ENCODE results near the gene IL36G.

The IL36G gene

DNA sequence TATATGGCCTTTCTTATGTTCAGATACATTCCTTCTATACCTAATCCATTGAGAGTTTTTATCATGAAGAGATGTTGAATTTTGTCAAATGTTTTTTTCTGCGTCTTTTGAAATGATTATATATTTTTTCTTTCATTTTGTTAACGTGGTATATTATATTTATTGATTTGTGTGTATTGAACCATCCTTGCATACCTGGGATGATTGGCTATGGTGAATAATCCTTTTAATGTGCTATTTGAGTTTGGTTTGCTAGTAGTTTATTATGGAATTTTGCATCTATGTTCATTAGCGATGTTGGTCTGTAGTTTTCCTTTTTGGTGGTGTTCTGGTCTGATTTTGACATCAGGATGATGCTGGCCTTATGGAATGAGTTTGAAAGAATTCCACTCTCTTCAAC lies 11.8 kb downstream of the IL36G start:
- Histone ChIP-seq H3F3A (ENCODE audit: insufficient read depth, low read length) (peaks cover 3% of the 10 kb centered on the region), H3K9ac (ENCODE audit: low read length) (no peak overlapping the region), H3K27ac (ENCODE audit: low read length) (no peak overlapping the region), H3K9me2 (replicated peaks; ENCODE audit: insufficient read depth, low read length) (no peaks in the 10 kb centered on the region), H4K20me1 (ENCODE audit: insufficient read depth, low read length) (no peaks in the 10 kb centered on the region), H3K4me3 (ENCODE audit: low read length) (no peak overlapping the region), H3K4me2 (ENCODE audit: low read depth, low read length) (no peak overlapping the region), H3K27me3 (replicated peaks; ENCODE audit: insufficient read depth, low read length) (no peaks in the 10 kb centered on the region), H3K79me2 (ENCODE audit: low read length) (no peaks in the 10 kb centered on the region), H3K36me3 (replicated peaks; ENCODE audit: insufficient read depth, low read length) (no peaks in the 10 kb centered on the region), H2AFZ (ENCODE audit: low read length) (no peak overlapping the region), H3K9me3 (replicated peaks; ENCODE audit: insufficient read depth, low read length) (no peaks in the 10 kb centered on the region), H3K4me1 (ENCODE audit: low read length) (peaks cover 8% of the 10 kb centered on the region)
- DNase-seq, result no peak
- TF ChIP-seq, protein P1, sequence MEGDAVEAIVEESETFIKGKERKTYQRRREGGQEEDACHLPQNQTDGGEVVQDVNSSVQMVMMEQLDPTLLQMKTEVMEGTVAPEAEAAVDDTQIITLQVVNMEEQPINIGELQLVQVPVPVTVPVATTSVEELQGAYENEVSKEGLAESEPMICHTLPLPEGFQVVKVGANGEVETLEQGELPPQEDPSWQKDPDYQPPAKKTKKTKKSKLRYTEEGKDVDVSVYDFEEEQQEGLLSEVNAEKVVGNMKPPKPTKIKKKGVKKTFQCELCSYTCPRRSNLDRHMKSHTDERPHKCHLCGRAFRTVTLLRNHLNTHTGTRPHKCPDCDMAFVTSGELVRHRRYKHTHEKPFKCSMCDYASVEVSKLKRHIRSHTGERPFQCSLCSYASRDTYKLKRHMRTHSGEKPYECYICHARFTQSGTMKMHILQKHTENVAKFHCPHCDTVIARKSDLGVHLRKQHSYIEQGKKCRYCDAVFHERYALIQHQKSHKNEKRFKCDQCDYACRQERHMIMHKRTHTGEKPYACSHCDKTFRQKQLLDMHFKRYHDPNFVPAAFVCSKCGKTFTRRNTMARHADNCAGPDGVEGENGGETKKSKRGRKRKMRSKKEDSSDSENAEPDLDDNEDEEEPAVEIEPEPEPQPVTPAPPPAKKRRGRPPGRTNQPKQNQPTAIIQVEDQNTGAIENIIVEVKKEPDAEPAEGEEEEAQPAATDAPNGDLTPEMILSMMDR (IDR thresholded peaks at IDR 0.05; ENCODE audit: low read length), result no peak
- TF ChIP-seq EZH2 (optimal IDR thresholded peaks at IDR 0.05; ENCODE audit: low read depth, low read length) (no peak), EZH2phosphoT487 (IDR thresholded peaks at IDR 0.05; ENCODE audit: low read length) (no peak)

DNA sequence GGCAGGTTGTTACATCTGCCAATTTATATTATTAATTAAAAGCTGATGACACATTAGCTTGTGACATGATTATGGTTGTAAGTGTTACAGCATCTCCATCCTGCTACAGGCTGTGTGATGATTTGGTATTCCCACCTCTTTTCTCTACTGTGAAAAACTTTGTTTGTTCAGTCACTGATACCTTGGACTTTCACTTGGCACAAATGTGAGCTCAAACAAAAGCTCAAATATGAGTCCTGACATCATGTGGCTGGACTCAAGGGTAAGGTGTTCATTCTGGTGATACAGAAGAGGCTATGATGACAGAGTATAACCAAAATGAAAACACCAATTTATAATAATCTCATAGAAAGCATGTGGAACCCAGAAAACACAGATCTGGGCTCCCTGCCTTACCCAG lies 16.0 kb downstream of the IL36G start:
- peaks cover 33% of the 10 kb centered on the region for H3K4me1 ChIP-seq (ENCODE audit: low read length)
- no peak overlapping the region for H3K4me3 ChIP-seq (ENCODE audit: low read length)
- H3K9me2 ChIP-seq (replicated peaks; ENCODE audit: insufficient read depth, low read length), result no peaks in the 10 kb centered on the region
- no peak overlapping the region for H3K27ac ChIP-seq (ENCODE audit: low read length)
- H2AFZ ChIP-seq (ENCODE audit: low read length), result no peak overlapping the region
- H3F3A ChIP-seq (ENCODE audit: insufficient read depth, low read length), result peaks cover 34% of the 10 kb centered on the region
- H3K9ac ChIP-seq (ENCODE audit: low read length), result no peak overlapping the region
- no peak overlapping the region for H3K4me2 ChIP-seq (ENCODE audit: low read depth, low read length)
- H3K9me3 ChIP-seq (replicated peaks; ENCODE audit: insufficient read depth, low read length), result no peaks in the 10 kb centered on the region
- no peaks in the 10 kb centered on the region for H3K36me3 ChIP-seq (replicated peaks; ENCODE audit: insufficient read depth, low read length)
- H3K27me3 ChIP-seq (replicated peaks; ENCODE audit: insufficient read depth, low read length), result no peaks in the 10 kb centered on the region
- H3K79me2 ChIP-seq (ENCODE audit: low read length), result no peaks in the 10 kb centered on the region
- H4K20me1 ChIP-seq (ENCODE audit: insufficient read depth, low read length), result no peaks in the 10 kb centered on the region
- DNase-seq, result no peak
- TF ChIP-seq, protein P1 (IDR thresholded peaks at IDR 0.05; ENCODE audit: low read length), result no peak
- TF ChIP-seq EZH2phosphoT487 (IDR thresholded peaks at IDR 0.05; ENCODE audit: low read length) (no peak), EZH2 (optimal IDR thresholded peaks at IDR 0.05; ENCODE audit: low read depth, low read length) (no peak)

DNA sequence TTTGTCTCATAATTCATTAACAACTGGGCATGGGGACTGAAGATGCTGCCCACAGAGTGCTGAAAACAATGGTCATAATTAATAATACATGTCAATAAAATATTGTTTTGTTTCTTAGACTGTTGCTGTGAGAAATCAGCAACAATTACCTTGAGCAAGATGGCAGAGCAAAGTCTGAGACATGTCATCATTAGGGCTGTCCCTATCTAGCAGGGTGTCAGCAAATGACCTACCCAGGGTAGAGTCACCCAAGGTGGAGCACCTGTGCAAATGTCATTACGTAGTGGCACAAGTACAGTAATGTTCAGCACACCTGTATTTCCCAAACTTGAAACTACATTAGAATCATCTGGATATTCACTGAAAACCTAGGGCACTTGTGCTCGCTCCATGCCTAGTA lies 16.8 kb downstream of the IL36G start:
- TF ChIP-seq EZH2phosphoT487 (IDR thresholded peaks at IDR 0.05; ENCODE audit: low read length), result no peak
- TF ChIP-seq, protein P1 (IDR thresholded peaks at IDR 0.05; ENCODE audit: low read length), result no peak
- no peak for TF ChIP-seq EZH2 (optimal IDR thresholded peaks at IDR 0.05; ENCODE audit: low read depth, low read length)
- Histone ChIP-seq H3K4me2 (ENCODE audit: low read depth, low read length) (peak overlapping the region; percentile 91), H3K27me3 (replicated peaks; ENCODE audit: insufficient read depth, low read length) (no peaks in the 10 kb centered on the region), H3K4me1 (ENCODE audit: low read length) (peaks cover 33% of the 10 kb centered on the region), H3K9ac (ENCODE audit: low read length) (no peak overlapping the region; the same call in 1 of the 2 replicates), H3K36me3 (replicated peaks; ENCODE audit: insufficient read depth, low read length) (no peaks in the 10 kb centered on the region), H4K20me1 (ENCODE audit: insufficient read depth, low read length) (no peaks in the 10 kb centered on the region), H3K4me3 (ENCODE audit: low read length) (peak overlapping the region; percentile 49; the same call in 1 of the 2 replicates), H3K9me2 (replicated peaks; ENCODE audit: insufficient read depth, low read length) (no peaks in the 10 kb centered on the region), H3K79me2 (ENCODE audit: low read length) (no peaks in the 10 kb centered on the region), H3F3A (ENCODE audit: insufficient read depth, low read length) (peaks cover 34% of the 10 kb centered on the region), H2AFZ (ENCODE audit: low read length) (no peak overlapping the region), H3K27ac (ENCODE audit: low read length) (peak overlapping the region; percentile 92), H3K9me3 (replicated peaks; ENCODE audit: insufficient read depth, low read length) (no peaks in the 10 kb centered on the region)
- peak; percentile 31 for DNase-seq
